Ecto neural progenitor cell (in vitro differentiated cells): ENCODE measurements around the gene CWC15.
"Not testable (repeated sequence)": the region's sequence is repeated elsewhere in the genome, so short reads cannot be mapped to it uniquely, and the experiment has no call there.

Experiments
- DNase-seq: peaks from one replicate; pipeline ENCODE4 v3.0.0-alpha.2; 2018; ENCODE audit warnings: low spot score

Gene CWC15

GRCh38 chr11:94913718-94914394, 59.5 kb downstream of the CWC15 start:
- not testable (repeated sequence) for DNase-seq

- no peak for DNase-seq
Measured at GRCh38 chr11:94912806-94913205, 60.5 kb downstream of the CWC15 start.
